ENCODE results near the gene PRRG3.

- TF ChIP-seq NR2C2 (CRISPR knock-in tag; IDR thresholded peaks at IDR 0.05) (no peak), NR2C2 (tag; IDR thresholded peaks at IDR 0.05) (no peak), ZNF212 (CRISPR knock-in tag; IDR thresholded peaks at IDR 0.05) (no peak), EP300 (IDR thresholded peaks at IDR 0.05; ENCODE audit: low read length) (no peak), CTCF (IDR thresholded peaks at IDR 0.05 in 2 of 3, conservative IDR thresholded peaks at IDR 0.05 in 1 of 3; ENCODE audit: insufficient read depth in 2 of 3, low read depth in 1 of 3, low read length in 3 of 3) (no peak), CREB1 (IDR thresholded peaks at IDR 0.05) (no peak), CREB1 (CRISPR knock-in tag; IDR thresholded peaks at IDR 0.05) (no peak), GATA2 (CRISPR knock-in tag; IDR thresholded peaks at IDR 0.05) (no peak), RAD21 (CRISPR knock-in tag; conservative IDR thresholded peaks at IDR 0.05 in 1 of 2, IDR thresholded peaks at IDR 0.05 in 1 of 2) (no peak), MTA1 (IDR thresholded peaks at IDR 0.05; ENCODE audit: borderline replicate concordance) (no peak)
These were observed 57.6 kb downstream of the PRRG3 start for GRCh38 chrX:151752847-151753246.

All from K562 (cell line).